Suppressor macrophage (primary cell): ENCODE data around the gene CLCNKA.
"Not testable (repeated sequence)": the region's sequence is repeated elsewhere in the genome, so short reads cannot be mapped to it uniquely, and the experiment has no call there.

Experiments
- DNase-seq, 4 experiments: peaks; one replicate each; pipeline ENCODE4 v3.0.0-alpha.2; 2020 to 2022

The CLCNKA gene

GRCh38 chr1:16042096-16042495, 20.3 kb downstream of the CLCNKA start:
- no peak for DNase-seq

GRCh38 chr1:16042654-16043053, 20.8 kb downstream of the CLCNKA start:
- not testable (repeated sequence) for DNase-seq

GRCh38 chr1:16043521-16043920, 21.7 kb downstream of the CLCNKA start, which contains the start of gene CLCNKB:
Gene CLCNKB, plus strand, starts transcription at chr1:16043782. Its CDS starts 711 bp downstream, at chr1:16044493.
- no peak for DNase-seq

GRCh38 chr1:16043950-16044349, 22.1 kb downstream of the CLCNKA start:
- no peak for DNase-seq

GRCh38 chr1:16046842-16047241, 25.0 kb downstream of the CLCNKA start:
- no peak for DNase-seq

- no peak for DNase-seq
Observed at GRCh38 chr1:16047791-16048475, 26.1 kb downstream of the CLCNKA start.

GRCh38 chr1:16048573-16049189, 26.8 kb downstream of the CLCNKA start:
- DNase-seq: peak in 2 of 4 experiments; percentile 14 to 34

GRCh38 chr1:16050328-16050727, 28.5 kb downstream of the CLCNKA start:
- no peak for DNase-seq

GRCh38 chr1:16051039-16051438, 29.2 kb downstream of the CLCNKA start:
- DNase-seq: no peak

GRCh38 chr1:16051949-16052348, 30.1 kb downstream of the CLCNKA start:
- DNase-seq: not testable (repeated sequence)

GRCh38 chr1:16053781-16054502, 32.1 kb downstream of the CLCNKA start:
- no peak for DNase-seq

GRCh38 chr1:16054598-16055540, 33.0 kb downstream of the CLCNKA start:
- no peak for DNase-seq

GRCh38 chr1:16055613-16056520, 34.0 kb downstream of the CLCNKA start:
- DNase-seq: peak; percentile 75 to 89 (median 80)

GRCh38 chr1:16056521-16056912, 34.7 kb downstream of the CLCNKA start:
- DNase-seq: not testable (repeated sequence)

- not testable (repeated sequence) for DNase-seq
Observed at GRCh38 chr1:16057314-16057915, 35.6 kb downstream of the CLCNKA start.

- not testable (repeated sequence) for DNase-seq
Observed at GRCh38 chr1:16058394-16059120, 36.7 kb downstream of the CLCNKA start.

- DNase-seq: no peak
Observed at GRCh38 chr1:16061266-16061665, 39.4 kb downstream of the CLCNKA start.

- DNase-seq: not testable (repeated sequence)
Observed at GRCh38 chr1:16061989-16062686, 40.3 kb downstream of the CLCNKA start.

- DNase-seq: not testable (repeated sequence)
Observed at GRCh38 chr1:16062687-16063075, 40.8 kb downstream of the CLCNKA start.
